Stimulated activated CD8-positive, alpha-beta memory T cell treated with anti-CD3 and anti-CD28 coated beads, Interleukin-7, amount 100 ng/mL, for 1 hour (primary cell): Measurements from ENCODE around the gene ARHGAP26.
"Not testable (repeated sequence)": the region's sequence is repeated elsewhere in the genome, so short reads cannot be mapped to it uniquely, and the experiment has no call there.

Experiments
- DNase-seq, 2 donors: peaks; one replicate each; pipeline ENCODE4 v3.0.0-alpha.2; 2020; ENCODE audit warnings: low read depth in 2 of 2

The ARHGAP26 gene

DNA sequence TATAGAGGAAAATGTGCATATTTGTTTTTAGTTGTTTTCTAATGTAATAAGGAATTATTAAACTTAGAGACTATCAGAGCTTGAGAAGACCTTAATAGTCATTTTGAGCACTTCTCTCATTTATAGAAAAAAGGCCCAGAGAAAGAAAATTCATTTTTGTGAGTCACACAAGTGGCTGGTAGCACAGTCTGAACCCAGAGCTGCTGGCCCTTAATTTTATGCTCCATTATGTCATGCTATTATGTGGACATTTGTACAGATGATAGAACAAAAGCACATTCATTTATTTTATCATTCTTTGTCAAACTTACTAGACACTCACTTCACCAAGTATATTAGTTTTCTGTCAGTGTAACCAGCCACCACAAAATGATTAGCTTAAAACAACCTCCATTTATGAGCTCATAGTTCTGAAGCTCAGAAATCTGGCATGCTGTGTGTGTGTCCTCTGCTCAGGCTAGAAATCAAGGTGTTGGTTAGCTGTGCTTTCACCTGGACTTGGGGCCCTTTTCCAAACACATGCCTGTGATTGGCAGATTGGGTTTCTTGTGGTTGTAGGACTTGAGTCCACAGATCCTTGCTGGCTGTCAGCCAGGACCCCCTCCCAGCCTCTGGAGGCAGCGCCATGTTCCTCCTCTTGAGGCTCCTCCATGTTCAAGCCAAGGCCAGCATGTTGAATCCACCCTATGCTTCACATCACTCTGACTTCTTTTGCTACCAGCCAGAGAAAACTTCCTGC, 188.9 kb downstream of the ARHGAP26 start:
- no peak for DNase-seq

DNA sequence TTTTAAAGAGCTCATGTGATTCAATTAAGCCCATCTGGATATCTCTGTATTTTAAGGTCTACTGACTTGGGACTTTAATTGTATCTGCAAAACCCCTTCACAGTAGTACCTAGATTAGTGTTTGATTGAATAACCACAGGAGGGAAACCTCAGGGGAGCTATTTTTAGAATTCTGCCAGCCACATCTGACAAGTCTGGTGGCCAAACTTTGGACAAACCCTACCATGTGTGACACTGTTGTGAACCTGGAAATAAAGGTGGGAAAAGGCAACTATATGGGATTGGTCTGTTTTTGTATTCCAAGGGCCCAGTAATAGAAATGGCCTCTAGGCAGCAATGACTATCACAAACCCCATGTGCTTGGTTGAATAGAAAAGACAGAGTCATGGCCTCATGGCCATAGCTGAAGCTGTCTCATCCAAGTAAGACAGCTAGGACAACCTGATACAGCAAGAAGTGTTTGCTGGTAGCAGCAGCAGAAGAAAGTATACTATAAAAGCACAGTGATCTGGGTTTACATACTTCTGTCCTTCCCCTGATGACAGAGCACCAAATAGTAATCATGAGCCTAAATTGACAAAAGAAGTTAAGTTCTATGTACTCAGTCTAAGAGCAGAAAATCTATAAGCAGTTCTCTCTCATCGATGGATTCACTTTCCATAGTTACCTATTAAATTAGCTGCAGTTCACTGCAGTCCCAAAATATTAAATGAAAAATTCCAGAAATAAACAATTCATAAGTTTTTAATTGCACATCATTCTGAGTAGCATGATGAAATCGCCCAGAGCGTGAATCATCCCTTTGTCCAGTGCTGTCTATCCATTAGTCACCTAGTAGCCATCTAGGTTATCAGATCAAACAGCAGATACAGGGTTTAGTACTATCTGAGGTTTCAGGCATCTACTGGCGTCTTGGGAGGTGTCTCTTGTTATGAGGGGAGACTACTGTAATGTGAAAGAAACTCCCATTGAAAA, 189.8 kb downstream of the ARHGAP26 start:
- DNase-seq, result no peak

DNA sequence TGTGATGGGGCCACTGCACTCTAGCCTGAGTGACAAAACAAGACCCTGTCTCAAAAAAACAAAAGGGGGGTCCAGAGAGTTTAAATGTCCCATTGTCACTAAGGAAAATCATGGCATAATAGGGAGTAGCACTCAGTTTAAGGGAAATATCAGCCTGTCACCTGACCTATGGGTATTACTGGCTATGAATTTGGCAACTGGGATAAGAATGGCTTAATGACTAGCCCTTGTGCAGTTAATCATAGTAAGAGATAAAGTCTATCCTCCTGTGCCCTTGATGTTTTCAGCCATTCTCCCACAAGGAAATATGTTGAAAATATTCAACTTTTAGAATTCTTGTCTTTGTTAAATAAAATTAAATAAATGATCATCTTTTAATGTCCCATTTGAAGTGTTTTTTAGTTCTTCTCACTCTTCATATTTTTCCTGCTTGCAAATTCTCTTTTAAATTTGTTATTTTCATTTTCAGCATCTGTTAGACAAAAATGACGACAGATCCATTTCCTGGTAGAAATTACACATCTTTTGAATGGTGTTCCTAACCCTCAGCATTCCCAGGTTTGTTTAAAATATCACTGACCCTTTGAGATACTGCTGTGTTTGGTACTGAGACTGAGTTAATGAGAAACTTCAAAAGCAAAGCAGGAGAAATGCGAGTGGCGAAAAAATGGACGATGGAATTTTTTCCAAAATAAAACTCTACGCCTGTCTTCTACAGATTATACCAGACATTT, 191.4 kb downstream of the ARHGAP26 start:
- DNase-seq, result no peak

DNA sequence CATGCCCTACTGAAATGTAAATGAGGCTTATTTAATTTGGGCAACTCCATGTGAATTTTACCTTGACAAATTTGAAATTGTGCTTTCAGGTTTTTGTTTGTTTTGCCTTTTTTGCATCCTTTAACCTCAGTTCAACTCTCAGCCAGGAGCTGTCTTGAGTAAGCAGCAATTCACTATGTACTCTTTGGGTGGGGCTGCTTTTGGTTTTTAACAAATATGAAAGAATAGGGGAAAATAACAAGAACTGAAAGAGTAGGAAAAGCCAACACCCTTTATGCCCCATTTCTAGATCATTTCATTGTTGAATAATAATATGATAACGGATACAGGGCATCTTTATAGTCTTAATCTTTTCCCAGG, 192.0 kb downstream of the ARHGAP26 start:
- DNase-seq, result no peak

DNA sequence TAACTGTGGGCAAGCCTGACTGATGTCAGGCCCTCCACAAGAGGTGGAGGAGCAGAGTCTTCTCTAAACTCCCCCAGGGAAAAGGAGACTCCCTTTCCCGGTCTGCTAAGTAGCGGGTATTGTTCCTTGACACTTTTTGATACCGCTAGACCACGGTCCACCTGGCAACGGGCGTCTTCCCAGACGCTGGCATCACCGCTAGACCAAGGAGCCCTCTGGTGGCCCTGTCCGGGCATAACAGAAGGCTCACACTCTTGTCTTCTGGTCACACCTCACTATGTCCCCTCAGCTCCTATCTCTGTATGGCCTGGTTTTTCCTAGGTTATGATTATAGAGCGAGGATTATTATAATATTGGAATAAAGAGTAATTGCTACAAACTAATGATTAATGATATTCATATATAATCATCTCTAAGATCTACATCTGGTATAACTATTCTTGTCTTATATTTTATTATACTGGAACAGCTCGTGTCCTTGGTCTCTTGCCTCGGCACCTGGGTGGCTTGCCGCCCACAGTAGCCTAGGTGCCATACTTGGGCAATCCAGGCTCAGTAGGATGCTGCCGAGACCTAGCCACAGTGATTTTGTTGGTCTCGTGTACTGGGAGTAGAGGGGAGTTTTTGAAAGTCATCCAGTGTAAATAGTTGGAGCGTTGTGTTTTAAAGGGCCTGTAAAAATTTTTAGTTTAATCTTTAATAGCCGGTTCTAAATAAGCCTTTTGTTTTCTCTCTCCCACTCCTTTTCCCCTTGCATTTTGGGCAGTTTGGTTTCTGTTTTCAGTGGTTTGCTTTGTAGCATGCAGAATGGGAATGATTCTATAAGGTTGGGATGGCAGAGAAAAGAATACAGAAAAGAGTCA, 195.3 kb downstream of the ARHGAP26 start:
- not testable (repeated sequence) for DNase-seq

DNA sequence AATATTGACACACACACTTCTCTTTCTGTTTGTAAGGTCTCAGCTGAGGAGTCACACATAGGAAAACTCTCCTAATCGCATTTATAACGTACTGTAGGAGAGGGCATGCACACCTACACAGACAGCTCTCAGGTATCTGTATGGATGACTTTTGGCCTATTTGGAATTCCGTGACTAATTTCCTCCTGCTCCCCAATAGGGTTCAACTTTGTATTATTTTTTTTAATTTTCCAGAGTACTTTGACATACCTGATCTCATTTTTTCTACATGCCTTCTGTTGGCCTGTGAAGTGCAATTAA, 195.9 kb downstream of the ARHGAP26 start:
- no peak for DNase-seq

DNA sequence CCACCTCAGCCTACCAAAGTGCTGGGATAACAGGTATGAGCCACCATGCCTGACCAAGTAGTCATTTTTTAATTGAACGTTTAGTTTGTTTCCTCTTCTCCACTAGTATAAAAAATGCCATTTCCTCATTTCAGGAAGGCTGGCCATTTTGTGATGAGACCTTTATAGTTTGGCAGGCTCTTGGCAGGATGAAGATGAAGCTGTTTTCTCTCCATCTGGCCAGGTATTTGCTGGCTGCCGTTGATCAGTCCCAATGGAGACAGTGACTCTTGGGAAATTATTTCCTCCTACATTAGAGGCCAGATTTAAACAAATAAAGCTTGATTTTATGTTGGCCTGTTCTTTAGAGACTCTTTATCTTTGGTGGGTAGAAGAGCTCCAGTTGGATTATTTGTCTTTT, 199.0 kb downstream of the ARHGAP26 start:
- DNase-seq, result no peak

DNA sequence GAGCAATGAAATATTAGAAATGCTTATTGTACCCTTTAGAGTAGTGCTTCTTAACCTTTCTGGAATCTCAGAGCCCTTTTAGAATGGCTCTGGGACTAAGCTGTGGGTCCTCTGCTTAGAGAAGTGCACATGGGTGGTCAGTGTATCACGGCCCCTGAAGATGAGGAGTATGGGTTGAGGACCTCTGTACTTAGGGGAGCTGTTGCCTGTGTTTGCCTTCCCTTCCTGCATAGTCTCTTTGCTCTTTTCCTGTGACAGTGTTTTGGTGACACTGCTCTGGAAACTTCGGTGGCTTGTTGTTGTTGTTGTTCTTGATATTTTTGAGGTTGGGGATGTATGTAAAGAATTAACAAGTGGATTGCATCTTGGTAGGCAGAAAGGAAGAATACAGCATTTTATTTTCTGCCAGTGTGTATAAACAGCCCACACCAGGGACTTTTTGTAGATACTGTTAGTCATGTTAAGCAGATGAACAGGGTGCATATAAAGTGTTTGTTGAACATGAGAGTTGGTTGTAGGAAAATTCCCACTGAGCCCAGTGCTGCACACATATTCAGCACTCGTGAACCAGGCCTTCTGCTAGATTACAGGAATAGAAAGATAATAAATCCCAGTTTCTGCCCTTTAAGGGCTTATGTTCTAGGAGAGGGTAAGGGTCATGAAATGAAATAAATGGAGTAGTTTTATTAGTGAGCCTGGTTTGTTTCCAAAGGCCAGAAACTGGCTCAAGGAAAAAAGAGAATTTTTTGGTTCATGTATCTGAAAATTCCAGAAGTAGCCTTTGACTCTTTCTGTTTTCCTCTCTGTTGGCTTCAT, 199.7 kb downstream of the ARHGAP26 start:
- DNase-seq, result no peak

DNA sequence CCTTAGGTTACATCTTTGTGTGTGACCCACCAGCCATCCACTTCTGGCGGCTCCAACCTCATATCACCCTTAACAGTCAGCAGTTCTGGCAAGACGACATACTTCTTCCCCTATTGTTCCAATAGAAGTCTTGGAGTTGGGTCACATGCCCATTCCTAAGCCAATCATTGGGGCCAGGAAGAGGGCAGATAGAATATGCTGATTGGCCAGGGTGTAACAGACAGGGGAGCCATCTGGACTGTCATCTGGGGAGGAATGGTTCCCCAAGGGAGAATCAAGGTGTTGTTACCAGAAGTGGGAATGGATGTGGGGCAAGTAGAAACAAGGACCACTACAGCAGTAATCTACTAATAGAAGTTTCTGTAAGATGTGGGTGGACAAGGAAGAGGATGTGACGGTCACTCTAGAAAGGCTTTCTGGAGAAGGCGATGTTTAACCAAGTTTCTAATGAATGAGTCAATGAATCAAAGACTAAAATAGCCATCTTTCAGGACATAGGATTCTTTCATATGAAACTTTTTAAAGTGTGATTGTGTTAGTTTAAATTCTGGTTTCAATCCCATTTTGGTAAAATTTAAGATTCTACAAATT, 200.4 kb downstream of the ARHGAP26 start:
- no peak for DNase-seq

DNA sequence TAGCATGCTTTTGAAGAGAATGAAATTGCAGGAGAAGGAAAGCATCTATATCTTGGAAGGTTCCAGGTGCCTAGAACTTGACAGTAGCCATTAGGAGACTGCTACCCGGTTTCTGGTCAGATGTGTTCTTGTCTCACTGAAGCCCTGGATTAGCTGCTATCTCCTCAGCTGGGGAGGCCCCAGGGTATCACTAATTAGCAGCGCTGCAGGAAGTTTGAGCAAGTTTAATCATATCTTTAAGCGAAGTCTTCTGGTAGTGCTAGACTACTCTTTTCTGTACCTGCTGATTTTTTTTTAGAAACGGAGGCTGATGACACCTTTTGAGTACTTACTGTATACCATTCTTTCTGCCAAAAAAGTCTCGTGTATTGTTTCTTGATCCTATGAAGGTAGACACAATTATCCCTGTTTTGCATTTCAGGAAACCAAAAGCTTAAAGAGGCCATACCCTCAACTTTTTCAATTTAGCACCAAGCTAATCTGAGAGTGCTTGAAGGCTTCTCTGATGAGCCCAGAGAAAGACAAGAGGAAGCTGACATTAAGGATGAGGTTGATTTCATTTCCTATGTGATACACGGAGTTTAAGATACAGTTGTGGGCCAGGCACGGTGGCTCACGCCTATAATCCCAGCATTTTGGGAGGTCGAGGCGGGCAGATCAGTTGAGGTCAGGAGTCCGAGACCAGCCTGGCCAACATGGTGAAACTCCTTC, 201.3 kb downstream of the ARHGAP26 start:
- no peak for DNase-seq

DNA sequence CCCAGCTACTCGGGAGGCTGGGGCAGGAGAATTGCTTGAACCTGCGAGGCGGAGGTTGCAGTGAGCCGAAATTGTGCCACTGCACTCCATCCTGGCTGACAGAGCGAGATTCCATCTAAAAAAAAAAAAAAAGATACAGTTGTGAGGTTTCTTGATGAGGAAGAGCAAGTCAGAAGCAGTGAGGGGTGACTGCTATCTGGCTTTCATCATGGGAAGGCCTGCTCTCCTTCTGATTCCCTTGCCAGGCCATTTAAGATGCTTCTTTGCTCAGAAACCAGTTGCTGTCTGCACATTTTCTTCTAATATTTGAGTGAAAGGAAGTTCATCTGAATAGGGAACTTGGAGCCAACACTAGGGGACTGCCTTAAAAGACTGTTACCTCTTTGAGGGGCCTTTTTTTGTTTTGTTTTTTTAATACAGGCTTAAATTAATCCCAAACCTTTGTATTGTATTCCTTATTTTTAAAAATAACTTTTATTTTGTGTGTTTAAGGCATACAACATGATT, 201.9 kb downstream of the ARHGAP26 start:
- no peak for DNase-seq

DNA sequence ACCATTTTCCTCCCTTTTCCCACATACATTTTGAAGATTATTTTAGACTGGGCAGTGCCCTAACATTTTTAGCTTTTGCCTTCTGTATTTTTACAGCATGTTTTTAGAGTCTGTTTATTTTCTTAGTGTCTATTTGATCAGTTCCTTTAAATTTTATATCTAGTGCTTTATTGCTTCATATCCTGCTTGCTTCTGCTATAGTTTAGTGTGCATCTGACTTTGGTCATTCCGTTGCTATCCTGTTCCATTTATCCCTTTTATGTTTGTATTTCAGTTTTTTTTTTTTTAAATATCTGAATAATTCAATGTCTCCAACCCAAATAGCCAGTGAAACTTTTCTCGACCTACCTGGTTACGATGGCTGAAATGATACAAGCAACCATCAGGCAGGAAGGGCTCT, 203.8 kb downstream of the ARHGAP26 start:
- no peak for DNase-seq

DNA sequence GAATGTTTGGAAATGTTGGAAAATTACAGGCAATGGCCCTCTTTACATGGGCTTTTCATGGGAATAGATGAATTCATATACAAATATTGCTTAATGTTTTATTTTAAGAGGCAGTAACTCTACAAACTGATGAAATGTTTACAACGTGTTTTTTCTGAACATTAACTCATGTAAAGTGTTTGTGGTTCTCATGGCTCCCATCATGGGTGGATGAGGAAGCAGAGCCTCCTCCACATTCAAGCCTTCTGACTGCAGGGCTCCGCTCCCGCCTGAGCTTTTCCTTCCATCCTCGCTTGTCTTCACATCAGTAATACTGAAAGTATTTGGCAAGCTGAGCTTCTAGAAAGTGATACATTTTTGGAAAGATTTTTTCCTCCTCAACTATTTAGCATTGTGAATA, 204.2 kb downstream of the ARHGAP26 start:
- DNase-seq, result no peak

DNA sequence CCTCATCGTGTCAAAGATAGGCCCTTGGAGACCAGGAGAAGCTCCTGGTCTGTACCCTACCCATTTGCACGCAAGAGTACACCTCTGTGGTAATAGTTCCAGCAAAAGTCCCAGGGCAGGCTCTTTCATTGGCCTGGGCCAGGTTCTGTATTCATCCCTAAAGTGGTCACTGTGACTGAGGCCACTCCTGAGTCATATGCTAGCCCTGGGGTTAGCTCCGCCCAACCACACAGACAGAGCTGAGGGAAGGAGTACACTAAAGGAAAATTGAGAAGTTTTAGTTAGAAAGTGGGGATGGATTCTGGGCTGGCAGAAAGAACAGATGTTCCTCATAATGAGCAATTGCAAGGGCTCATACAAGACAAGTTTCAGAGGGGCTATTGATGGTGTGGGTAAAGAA, 206.7 kb downstream of the ARHGAP26 start:
- no peak for DNase-seq

DNA sequence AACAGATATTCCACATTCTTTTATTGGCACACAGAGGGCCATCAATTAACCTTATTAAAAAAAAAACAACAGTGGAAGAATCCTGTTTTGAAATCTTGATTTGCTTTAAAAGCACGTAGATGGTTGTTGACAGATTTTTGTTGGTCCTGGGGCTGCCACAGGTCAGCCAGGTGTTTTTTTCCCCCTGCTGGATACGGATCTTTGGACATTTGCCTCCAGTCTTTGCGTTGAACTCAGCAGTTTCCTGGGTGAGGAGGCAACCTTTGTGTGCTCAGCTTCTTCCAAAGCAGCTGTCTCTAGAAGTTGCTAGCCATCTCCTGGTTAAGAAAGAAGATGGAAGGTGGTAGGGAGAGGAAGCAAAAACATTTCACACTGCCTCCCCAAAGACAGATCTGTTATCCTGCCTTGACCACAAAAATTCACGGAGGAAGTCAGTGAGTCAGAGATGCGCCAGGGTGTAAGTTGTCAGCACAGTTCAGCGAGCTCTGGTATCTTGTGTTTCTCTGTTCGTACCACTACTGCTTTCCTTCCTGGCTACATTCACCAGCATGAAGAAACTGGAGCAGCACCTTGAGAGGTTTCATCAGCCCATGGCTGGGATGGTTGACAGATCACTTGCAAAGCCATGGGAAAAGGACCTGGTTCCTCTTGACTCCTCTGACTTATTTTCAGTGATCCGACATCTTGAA, 207.3 kb downstream of the ARHGAP26 start:
- peak; percentile 22 to 27 for DNase-seq

DNA sequence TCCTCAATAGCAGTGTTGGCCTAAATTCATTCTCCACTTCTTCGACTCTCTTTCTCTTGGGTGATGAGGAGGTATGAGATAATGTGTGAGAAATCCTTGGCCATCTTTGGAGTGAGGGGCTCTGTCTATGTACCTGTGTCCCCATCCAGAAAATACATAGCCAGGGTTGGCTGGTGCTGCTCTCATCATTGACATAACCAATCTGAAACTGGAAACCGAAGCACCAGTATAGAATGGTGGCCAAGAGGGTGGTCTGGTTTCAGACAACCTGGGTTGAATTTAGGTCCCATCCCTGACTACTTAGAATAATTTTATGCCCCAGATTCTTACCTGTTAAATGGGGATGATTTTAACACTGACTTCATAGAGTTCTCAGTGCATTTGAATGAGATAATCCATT, 208.1 kb downstream of the ARHGAP26 start:
- no peak for DNase-seq

DNA sequence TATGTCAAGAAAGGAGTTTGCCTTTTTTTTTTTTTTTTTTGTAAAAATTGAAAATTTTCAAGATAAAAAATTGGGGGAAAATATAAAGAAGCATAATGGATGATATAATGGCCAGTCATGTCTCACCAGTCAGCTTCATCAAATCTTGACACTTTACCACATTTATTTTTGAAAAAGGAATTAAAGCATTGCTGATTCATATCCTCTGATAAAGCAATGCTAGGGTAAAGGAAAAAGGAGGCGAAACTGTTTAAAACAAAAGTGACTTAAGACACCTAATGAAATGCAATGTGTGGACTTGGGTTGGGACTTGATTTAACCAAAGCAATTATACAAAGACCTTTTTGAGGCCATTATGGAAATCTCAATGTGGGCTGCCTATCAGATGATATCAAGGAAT, 208.5 kb downstream of the ARHGAP26 start:
- no peak for DNase-seq

DNA sequence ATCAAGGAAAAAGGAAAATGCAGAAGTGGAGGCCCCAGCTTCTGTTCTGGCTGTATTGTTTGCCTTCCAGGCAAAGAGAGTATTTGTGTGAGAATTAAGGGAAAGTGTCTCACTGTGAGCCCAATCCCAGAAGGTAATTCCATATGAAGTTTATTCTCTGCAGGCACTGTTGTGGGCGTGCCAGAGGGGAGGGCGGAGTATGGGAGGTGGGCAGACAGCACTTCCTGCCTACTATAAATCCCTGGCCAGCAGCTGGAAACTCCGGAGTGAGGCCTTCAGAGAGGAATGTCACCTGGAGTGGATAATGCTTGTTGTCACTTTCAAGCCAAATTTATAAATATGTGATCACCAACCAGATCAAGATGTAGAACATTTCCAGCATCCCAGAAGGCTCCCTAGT, 209.5 kb downstream of the ARHGAP26 start:
- no peak for DNase-seq

DNA sequence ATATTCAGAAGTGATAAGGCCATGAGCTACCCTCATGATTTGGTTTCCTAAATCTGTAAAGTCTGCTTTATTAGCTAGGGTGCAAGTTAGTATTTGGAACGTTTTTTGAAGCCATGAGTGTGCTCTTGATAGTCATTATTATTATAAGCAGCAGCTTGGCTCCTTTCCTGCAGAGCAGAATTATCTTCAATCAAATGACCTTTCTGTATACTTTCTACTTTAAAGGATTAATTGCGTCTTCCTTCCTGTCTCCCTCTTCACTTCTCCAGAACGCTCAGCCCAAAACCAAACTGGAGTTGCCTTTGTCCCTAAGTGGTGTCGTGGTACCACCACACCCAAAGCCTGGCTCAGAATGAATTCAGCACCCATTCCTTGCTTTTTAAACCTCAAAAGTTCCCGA, 211.3 kb downstream of the ARHGAP26 start:
- DNase-seq, result no peak
